Measurements from ENCODE around the gene HIVEP3. TPM values are rescaled to one million over a fixed set of nuclear protein-coding genes. Genes with fewer than 3 reads are reported as not detected.
A peak's percentile ranks its signal among the peaks of the same experiment; 100 is the strongest.

The HIVEP3 gene
- total RNA-seq, 3 donors from 2014 or later = 4.9 to 6.5 (median 6.1) TPM

- no peaks in the 10 kb centered on the region for H3K9me3 ChIP-seq
- intact Hi-C loops (cut with DNase I, micrococcal nuclease) = no loop called here
- DNase-seq = peak in 2 of 3 donors; percentile 31 to 44
- H3K36me3 ChIP-seq (ENCODE audit: low read depth) = no peaks in the 10 kb centered on the region
- TF ChIP-seq CTCF (IDR thresholded peaks at IDR 0.05) = no peak
- H3K4me3 ChIP-seq = no peak overlapping the region
- H3K4me1 ChIP-seq (ENCODE audit: low read depth) = peaks cover 21% of the 10 kb centered on the region
- peak; percentile 2 for ATAC-seq
Measured at GRCh38 chr1:41493117-41493536, 425.6 kb downstream of the HIVEP3 start.

- TF ChIP-seq CTCF (IDR thresholded peaks at IDR 0.05) = peak; percentile 51
- H3K9me3 ChIP-seq = no peaks in the 10 kb centered on the region
- intact Hi-C loops (cut with DNase I, micrococcal nuclease) = no loop called here
- H3K4me1 ChIP-seq (ENCODE audit: low read depth) = peaks cover 15% of the 10 kb centered on the region
- ATAC-seq (peak; percentile 62), DNase-seq (peak; percentile 53 to 82 (median 60))
- no peak overlapping the region for H3K4me3 ChIP-seq
- no peaks in the 10 kb centered on the region for H3K36me3 ChIP-seq (ENCODE audit: low read depth)
Measured at GRCh38 chr1:41492341-41492848, 426.3 kb downstream of the HIVEP3 start.

GRCh38 chr1:41490911-41491310 lies 427.8 kb downstream of the HIVEP3 start:
- Histone ChIP-seq H3K4me1 (ENCODE audit: low read depth) (peaks cover 6% of the 10 kb centered on the region), H3K36me3 (ENCODE audit: low read depth) (no peaks in the 10 kb centered on the region), H3K9me3 (no peaks in the 10 kb centered on the region), H3K4me3 (no peak overlapping the region)
- no peak for TF ChIP-seq CTCF (IDR thresholded peaks at IDR 0.05)
- DNase-seq = peak in 1 of 3 donors; percentile 14
- no peak for ATAC-seq
- intact Hi-C loops (cut with DNase I, micrococcal nuclease) = no loop called here

- Histone ChIP-seq H3K36me3 (ENCODE audit: low read depth) (no peaks in the 10 kb centered on the region), H3K9me3 (no peaks in the 10 kb centered on the region), H3K4me3 (no peak overlapping the region), H3K4me1 (ENCODE audit: low read depth) (peaks cover 5% of the 10 kb centered on the region)
- ATAC-seq (no peak), DNase-seq (no peak)
- no peak for TF ChIP-seq CTCF (IDR thresholded peaks at IDR 0.05)
- intact Hi-C loops (cut with DNase I, micrococcal nuclease) = no loop called here
Measured at GRCh38 chr1:41489561-41489960, 429.2 kb downstream of the HIVEP3 start.

GRCh38 chr1:41488040-41488951 lies 430.4 kb downstream of the HIVEP3 start:
- peaks cover 14% of the 10 kb centered on the region for H3K4me1 ChIP-seq (ENCODE audit: low read depth)
- no peaks in the 10 kb centered on the region for H3K9me3 ChIP-seq
- ATAC-seq (no peak), DNase-seq (peak in 2 of 3 donors; percentile 23 to 42)
- no peak overlapping the region for H3K4me3 ChIP-seq
- no peaks in the 10 kb centered on the region for H3K36me3 ChIP-seq (ENCODE audit: low read depth)
- TF ChIP-seq CTCF (IDR thresholded peaks at IDR 0.05) = no peak
- intact Hi-C loops (cut with DNase I, micrococcal nuclease) = no loop called here

Data from mucosa of descending colon (tissue), 3 donors.